Heart left ventricle (tissue), 13 donors: ENCODE data around the gene ABCC1.

ENCODE experiments used
- POLR2A ChIP-seq, 2 donors: fragments of 450-650 bp; IDR thresholded peaks; one replicate each; pipeline ENCODE4 v1.6.1; 2017; ENCODE audit warnings: antibody characterized with exemption in 2 of 2, mild to moderate bottlenecking in 2 of 2, moderate library complexity in 2 of 2
- TF ChIP-seq, protein P1 (sequence below), 12 donors: fragments of 200-600 bp; sonication (generic) in 4 of 12; IDR thresholded peaks; one replicate each; pipeline versions ENCODE4 v1.5.0 to v1.8.0; 2018 to 2022; ENCODE audit warnings: antibody characterized with exemption in 12 of 12, mild to moderate bottlenecking in 5 of 12
- donor health status: ischemic (EF 13 %, LVEDD 7.1; RV severe dilation, severe dysfunction).
- donor health status: DM: no; HTN: yes; CAD: no.
- donor health status: DM: no; HTN: no; CAD: no.
- donor health status: ischemic (EF 25% LVEDD 6.9; RV normal size, moderate dysfunction).
- donor health status: ischemic (EF 25% LVEDD 5.7; RV mildly dilated, moderate dysfunction).
- donor health status: ischemic (EF 35%, LVEDD 5.7; RV mildly dilated, moderate dysfunction).
- donor health status: nonischemic (EF 11% LVEDD 7.7; RV severe dilation, severe dysfunction).
- donor health status: DM: yes; HTN: yes; CAD: no.
- donor health status: PGD.
- donor health status: ischemic (EF 29% LVEDD 5.4; RV normal size, mild dysfunction).
- donor health status: nonischemic (EF 23%, LVEDD 6.1; RV moderate dilation, normal function).

GRCh38 chr16:16090238-16090637 lies 140.8 kb downstream of the ABCC1 start:
- TF ChIP-seq, protein P1, sequence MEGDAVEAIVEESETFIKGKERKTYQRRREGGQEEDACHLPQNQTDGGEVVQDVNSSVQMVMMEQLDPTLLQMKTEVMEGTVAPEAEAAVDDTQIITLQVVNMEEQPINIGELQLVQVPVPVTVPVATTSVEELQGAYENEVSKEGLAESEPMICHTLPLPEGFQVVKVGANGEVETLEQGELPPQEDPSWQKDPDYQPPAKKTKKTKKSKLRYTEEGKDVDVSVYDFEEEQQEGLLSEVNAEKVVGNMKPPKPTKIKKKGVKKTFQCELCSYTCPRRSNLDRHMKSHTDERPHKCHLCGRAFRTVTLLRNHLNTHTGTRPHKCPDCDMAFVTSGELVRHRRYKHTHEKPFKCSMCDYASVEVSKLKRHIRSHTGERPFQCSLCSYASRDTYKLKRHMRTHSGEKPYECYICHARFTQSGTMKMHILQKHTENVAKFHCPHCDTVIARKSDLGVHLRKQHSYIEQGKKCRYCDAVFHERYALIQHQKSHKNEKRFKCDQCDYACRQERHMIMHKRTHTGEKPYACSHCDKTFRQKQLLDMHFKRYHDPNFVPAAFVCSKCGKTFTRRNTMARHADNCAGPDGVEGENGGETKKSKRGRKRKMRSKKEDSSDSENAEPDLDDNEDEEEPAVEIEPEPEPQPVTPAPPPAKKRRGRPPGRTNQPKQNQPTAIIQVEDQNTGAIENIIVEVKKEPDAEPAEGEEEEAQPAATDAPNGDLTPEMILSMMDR (IDR thresholded peaks at IDR 0.05), result no peak
- TF ChIP-seq POLR2A (IDR thresholded peaks at IDR 0.05), result no peak
